RWPE1 (cell line): ENCODE results near the gene GRID1.
A peak's percentile ranks its signal among the peaks of the same experiment; 100 is the strongest.

Experiments
- CTCF ChIA-PET: fragments of 350-600 bp; sonication (Branson Sonifier 250); formaldehyde crosslinking; extraction: SDS; loops from one replicate; lab custom pipeline; 2021; lab: Yijun Ruan, JAX
- POLR2A ChIA-PET: fragments of 400-600 bp; formaldehyde crosslinking; extraction: SDS; loops from one replicate; lab custom pipeline; 2020; ENCODE audit warnings: antibody characterized with exemption; ENCODE audit not compliant: low non-redundant PET; lab: Yijun Ruan, JAX
- DNase-seq: peaks from one replicate; pipeline ENCODE4 v3.0.0; 2012; ENCODE audit warnings: low spot score
- H3K27ac ChIP-seq: fragments of 450-650 bp; 2 replicates; pipeline ENCODE4 v1.5.1; 2017
- TF ChIP-seq, protein P1 (sequence below): fragments of 450-650 bp; conservative IDR thresholded peaks from 2 replicates; pipeline ENCODE4 v1.5.1; 2017; ENCODE audit warnings: low read depth, mild to moderate bottlenecking

The GRID1 gene

DNA sequence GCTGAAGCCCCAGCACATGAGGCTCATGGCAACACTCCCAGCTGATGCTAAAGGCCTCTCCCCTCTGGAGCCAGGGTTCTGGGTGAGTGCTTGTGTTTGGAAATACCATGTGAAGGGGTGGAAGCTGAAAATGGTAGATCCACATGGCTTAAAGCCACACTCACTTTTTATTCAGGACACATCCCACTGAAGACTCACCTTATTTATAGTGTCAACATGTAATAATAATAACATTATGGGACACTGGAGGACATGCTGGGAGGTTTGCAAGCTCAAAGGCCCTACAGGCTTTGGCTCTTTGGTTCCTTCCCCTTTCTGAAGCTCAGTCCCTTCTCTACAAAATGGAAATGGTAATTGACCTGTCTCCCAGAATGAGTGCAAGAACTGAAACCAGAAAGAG lies 318.0 kb downstream of the GRID1 start:
- ChIA-PET POLR2A (no interaction called here), CTCF (no interaction called here)
- TF ChIP-seq, protein P1, sequence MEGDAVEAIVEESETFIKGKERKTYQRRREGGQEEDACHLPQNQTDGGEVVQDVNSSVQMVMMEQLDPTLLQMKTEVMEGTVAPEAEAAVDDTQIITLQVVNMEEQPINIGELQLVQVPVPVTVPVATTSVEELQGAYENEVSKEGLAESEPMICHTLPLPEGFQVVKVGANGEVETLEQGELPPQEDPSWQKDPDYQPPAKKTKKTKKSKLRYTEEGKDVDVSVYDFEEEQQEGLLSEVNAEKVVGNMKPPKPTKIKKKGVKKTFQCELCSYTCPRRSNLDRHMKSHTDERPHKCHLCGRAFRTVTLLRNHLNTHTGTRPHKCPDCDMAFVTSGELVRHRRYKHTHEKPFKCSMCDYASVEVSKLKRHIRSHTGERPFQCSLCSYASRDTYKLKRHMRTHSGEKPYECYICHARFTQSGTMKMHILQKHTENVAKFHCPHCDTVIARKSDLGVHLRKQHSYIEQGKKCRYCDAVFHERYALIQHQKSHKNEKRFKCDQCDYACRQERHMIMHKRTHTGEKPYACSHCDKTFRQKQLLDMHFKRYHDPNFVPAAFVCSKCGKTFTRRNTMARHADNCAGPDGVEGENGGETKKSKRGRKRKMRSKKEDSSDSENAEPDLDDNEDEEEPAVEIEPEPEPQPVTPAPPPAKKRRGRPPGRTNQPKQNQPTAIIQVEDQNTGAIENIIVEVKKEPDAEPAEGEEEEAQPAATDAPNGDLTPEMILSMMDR = no peak
- no peak overlapping the region for H3K27ac ChIP-seq
- DNase-seq = no peak

DNA sequence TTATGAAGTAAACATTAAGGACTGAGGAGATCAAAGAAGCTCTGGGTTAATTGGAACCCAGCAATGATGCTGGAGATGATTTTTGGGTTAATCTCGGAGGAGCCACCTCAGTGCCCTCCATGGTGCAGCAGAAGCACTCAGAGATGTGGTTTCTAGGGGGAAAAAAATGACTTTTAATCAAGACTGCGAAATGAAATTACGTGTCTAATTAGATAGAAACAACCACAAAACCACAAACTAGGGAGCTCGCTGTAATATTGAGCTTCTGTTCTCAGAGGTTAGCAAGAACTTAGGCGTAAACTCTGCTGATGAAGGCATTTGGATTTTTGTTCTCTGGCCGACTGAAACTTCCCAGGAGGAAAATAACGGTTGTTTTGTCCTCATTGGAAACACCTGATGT lies 319.0 kb downstream of the GRID1 start:
- H3K27ac ChIP-seq = no peak overlapping the region
- TF ChIP-seq, protein P1 = no peak
- POLR2A ChIA-PET = no interaction called here
- no peak for DNase-seq
- CTCF ChIA-PET = no interaction called here

DNA sequence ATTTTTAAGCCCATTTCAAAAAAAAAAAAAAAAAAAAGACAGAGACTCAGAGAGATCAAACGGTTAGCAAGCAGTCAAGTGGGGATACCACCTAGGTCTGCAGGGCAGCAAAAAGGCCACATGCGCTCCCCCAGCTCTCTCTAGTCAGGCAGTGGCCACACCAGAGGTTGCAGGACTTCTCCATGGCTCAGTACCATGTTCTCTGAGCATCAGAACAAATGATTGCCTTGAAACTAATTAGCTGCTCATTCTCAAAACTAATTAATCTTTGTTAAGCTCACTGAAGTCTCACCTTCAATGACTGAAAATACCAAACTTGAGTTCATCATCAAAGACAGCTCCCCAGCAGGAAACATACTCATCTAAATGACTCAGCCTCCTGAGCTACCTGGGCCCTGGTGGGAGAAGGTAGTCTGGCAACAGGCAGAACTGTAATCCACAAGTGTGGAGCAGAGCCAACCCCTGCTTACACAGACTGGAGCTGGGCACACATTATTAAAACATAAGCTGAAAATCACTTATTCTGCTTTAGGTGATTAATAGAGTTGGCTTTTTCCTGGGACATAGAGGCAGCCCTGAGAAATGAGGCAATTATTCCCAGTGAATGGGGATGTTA lies 319.6 kb downstream of the GRID1 start:
- TF ChIP-seq, protein P1 = no peak
- ChIA-PET CTCF (no interaction called here), POLR2A (no interaction called here)
- H3K27ac ChIP-seq = no peak overlapping the region
- DNase-seq = peak; percentile 15

DNA sequence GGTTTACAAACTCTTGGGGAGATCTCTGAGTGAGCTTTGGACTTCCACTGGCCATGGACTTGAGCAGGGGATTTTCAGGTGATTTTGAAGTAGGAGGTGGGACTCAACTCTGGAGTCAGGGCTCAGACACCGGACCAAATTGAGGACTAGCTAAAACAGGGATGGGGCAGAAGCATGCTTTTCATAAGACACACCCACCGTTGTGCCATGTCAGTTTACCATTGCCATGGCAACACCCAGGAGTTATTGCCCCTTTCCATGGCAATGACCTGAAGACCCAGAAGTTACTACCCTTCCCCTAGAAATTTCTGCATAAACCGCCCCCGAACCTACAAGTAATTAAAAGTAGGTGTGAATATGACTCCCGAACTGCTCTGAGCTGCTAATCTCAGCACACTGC lies 320.7 kb downstream of the GRID1 start:
- H3K27ac ChIP-seq = no peak overlapping the region
- ChIA-PET CTCF (interaction anchor here (0.7 kb wide), 1 partner anchor 245 kb away, joined by 3 read pairs; no protein-coding TSS in a partner anchor), POLR2A (no interaction called here)
- DNase-seq = no peak
- TF ChIP-seq, protein P1 = no peak

DNA sequence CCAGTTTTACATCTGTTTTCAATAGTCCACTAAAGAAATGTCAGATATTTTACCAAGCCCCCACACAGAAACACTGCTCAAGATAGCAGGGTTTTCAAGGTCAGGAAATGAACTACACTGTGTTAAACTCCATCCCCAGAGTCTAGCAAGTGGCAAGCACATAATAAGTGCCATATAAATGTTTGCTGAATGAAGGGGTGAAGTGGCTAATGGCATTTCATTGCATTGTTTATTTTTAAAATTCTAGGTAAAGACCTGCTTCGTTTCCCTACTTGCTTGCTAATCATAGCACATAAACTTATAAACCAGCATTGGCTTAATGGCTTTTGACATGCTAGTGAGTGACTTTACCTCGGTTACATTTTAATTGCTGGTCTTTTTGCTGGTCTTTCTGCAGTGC lies 322.6 kb downstream of the GRID1 start:
- no peak for DNase-seq
- CTCF ChIA-PET = no interaction called here
- no peak overlapping the region for H3K27ac ChIP-seq
- POLR2A ChIA-PET = no interaction called here
- TF ChIP-seq, protein P1 = no peak

DNA sequence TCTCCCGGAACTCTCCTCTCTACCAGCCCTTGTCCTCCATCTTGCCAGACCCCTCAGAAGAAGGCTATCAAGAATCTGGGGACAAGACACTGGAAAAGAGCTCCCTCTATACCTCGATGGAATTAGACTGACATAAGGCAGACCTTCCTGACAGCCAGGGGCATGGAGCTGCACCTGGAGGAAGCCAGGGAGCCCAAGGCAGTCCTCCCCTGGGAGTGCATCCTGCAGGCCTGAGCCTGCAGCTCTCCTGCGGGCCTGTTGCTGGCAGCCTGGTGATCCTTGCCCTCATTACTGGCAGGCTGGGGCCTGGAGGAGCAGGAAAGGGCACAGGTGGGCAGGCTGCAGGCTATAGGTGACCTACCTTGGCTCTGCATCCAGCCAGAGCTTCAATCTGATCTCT lies 323.4 kb downstream of the GRID1 start:
- ChIA-PET CTCF (no interaction called here), POLR2A (no interaction called here)
- TF ChIP-seq, protein P1 = no peak
- no peak overlapping the region for H3K27ac ChIP-seq
- no peak for DNase-seq
